Measurements from ENCODE around the gene CCDC117.

DNA sequence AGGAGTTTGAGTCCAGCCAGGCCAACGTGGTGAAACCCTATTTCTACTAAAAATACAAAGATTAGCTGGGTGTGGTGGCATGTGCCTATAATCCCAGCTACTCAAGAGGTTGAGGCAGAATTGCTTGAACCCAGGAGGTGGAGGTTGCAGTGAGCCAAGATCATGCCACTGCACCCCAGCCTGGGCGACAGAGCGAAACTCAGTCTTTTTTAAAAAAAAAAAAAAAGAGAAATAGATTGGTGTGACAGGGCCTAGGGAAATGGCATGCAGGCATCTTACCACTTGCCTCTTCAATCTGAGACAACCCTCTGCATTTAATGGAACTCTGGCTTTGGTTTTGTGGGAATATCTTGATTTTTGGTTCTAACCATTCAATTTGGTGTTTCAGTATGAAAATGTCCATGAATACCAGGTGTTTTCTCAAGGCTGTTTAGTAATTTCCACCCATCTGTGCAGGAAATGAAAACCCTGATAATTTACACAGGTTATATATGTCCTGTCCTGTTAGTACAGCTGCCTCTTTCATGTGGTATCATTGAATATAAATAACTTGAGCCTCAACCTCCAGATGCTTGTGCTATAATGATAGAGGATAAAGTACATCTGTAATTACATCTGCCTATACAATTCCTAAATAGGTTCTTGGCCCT, 19.5 kb downstream of the CCDC117 start:
- TF ChIP-seq, protein P1, sequence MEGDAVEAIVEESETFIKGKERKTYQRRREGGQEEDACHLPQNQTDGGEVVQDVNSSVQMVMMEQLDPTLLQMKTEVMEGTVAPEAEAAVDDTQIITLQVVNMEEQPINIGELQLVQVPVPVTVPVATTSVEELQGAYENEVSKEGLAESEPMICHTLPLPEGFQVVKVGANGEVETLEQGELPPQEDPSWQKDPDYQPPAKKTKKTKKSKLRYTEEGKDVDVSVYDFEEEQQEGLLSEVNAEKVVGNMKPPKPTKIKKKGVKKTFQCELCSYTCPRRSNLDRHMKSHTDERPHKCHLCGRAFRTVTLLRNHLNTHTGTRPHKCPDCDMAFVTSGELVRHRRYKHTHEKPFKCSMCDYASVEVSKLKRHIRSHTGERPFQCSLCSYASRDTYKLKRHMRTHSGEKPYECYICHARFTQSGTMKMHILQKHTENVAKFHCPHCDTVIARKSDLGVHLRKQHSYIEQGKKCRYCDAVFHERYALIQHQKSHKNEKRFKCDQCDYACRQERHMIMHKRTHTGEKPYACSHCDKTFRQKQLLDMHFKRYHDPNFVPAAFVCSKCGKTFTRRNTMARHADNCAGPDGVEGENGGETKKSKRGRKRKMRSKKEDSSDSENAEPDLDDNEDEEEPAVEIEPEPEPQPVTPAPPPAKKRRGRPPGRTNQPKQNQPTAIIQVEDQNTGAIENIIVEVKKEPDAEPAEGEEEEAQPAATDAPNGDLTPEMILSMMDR (IDR thresholded peaks at IDR 0.05): no peak
- no peak for TF ChIP-seq POLR2A (IDR thresholded peaks at IDR 0.05)
